PC-9 (cell line): ENCODE measurements around the gene CFAP77.

ENCODE experiments used
- CTCF ChIP-seq: fragments of 200-600 bp; sonication (generic); conservative IDR thresholded peaks from 2 replicates; pipeline ENCODE4 v1.6.1; 2017; ENCODE audit warnings: mixed run types, antibody characterized with exemption, mild to moderate bottlenecking, moderate library complexity
- EZH2 ChIP-seq: fragments of 200-600 bp; sonication (generic); IDR thresholded peaks from 2 replicates; pipeline ENCODE4 v1.8.0; 2017; ENCODE audit warnings: antibody characterized with exemption, low read depth

- TF ChIP-seq CTCF (no peak), EZH2 (no peak)
Measured at GRCh38 chr9:132592451-132592850, 182.4 kb downstream of the CFAP77 start.
